HEK293 (cell line): ENCODE measurements around the gene PPT2.

Experiments
- BCL11A ChIP-seq: fragments of 450-650 bp; formaldehyde crosslinking; IDR thresholded peaks from 2 replicates; pipeline ENCODE4 v1.5.1; 2016; ENCODE audit warnings: low read depth, missing biosample characterization, missing genetic modification characterization
- HOXA7 ChIP-seq: sonication (generic); formaldehyde crosslinking; IDR thresholded peaks from 2 replicates; pipeline ENCODE4 v1.8.1; 2022; ENCODE audit warnings: missing genetic modification reagents, borderline replicate concordance
- HOXC10 ChIP-seq: sonication (generic); formaldehyde crosslinking; IDR thresholded peaks from 2 replicates; pipeline ENCODE4 v1.8.1; 2023; ENCODE audit warnings: mild to moderate bottlenecking, missing genetic modification reagents
- KLF16 ChIP-seq: fragments of 450-650 bp; formaldehyde crosslinking; IDR thresholded peaks from 2 replicates; pipeline ENCODE4 v1.5.1; 2017; ENCODE audit warnings: missing biosample characterization, missing genetic modification characterization
- KLF7 ChIP-seq: fragments of 450-650 bp; formaldehyde crosslinking; IDR thresholded peaks from 2 replicates; pipeline ENCODE4 v1.5.1; 2016; ENCODE audit warnings: missing biosample characterization, missing genetic modification characterization, borderline replicate concordance
- KLF8 ChIP-seq: fragments of 450-650 bp; formaldehyde crosslinking; IDR thresholded peaks from 2 replicates; pipeline ENCODE4 v1.5.1; 2016; ENCODE audit warnings: missing biosample characterization, missing genetic modification characterization
- MEIS1 ChIP-seq: sonication (generic); formaldehyde crosslinking; IDR thresholded peaks from 2 replicates; pipeline ENCODE4 v1.8.1; 2022; ENCODE audit warnings: missing genetic modification reagents, mild to moderate bottlenecking, borderline replicate concordance
- PRDM10 ChIP-seq: fragments of 450-650 bp; formaldehyde crosslinking; IDR thresholded peaks from 2 replicates; pipeline ENCODE4 v1.5.1; 2016; ENCODE audit warnings: missing biosample characterization, missing genetic modification characterization
- RBAK ChIP-seq: fragments of 450-650 bp; formaldehyde crosslinking; IDR thresholded peaks from 2 replicates; pipeline ENCODE4 v1.5.1; 2016; ENCODE audit warnings: missing biosample characterization, missing genetic modification characterization
- ZBTB17 ChIP-seq: fragments of 450-650 bp; formaldehyde crosslinking; IDR thresholded peaks from 2 replicates; pipeline ENCODE4 v1.5.1; 2016; ENCODE audit warnings: missing biosample characterization, missing genetic modification characterization
- ZBTB21 ChIP-seq: fragments of 450-650 bp; formaldehyde crosslinking; IDR thresholded peaks from 2 replicates; pipeline ENCODE4 v1.5.1; 2017; ENCODE audit warnings: missing biosample characterization, missing genetic modification characterization
- ZEB2 ChIP-seq: fragments of 450-650 bp; formaldehyde crosslinking; IDR thresholded peaks from 2 replicates; pipeline ENCODE4 v1.5.1; 2016; ENCODE audit warnings: missing biosample characterization, missing genetic modification characterization
- ZFP41 ChIP-seq: fragments of 450-650 bp; formaldehyde crosslinking; IDR thresholded peaks from 2 replicates; pipeline ENCODE4 v1.5.1; 2016; ENCODE audit warnings: missing biosample characterization, missing genetic modification characterization, borderline replicate concordance
- ZNF10 ChIP-seq: fragments of 450-650 bp; formaldehyde crosslinking; IDR thresholded peaks from 2 replicates; pipeline ENCODE4 v1.5.1; 2017; ENCODE audit warnings: missing biosample characterization, missing genetic modification characterization
- ZNF121 ChIP-seq: fragments of 450-650 bp; formaldehyde crosslinking; IDR thresholded peaks from 2 replicates; pipeline ENCODE4 v1.5.1; 2016; ENCODE audit warnings: missing biosample characterization, missing genetic modification characterization
- ZNF132 ChIP-seq: fragments of 450-650 bp; formaldehyde crosslinking; IDR thresholded peaks from 2 replicates; pipeline ENCODE4 v1.5.1; 2017; ENCODE audit warnings: missing biosample characterization, missing genetic modification characterization, borderline replicate concordance
- ZNF138 ChIP-seq: fragments of 450-650 bp; formaldehyde crosslinking; IDR thresholded peaks from 2 replicates; pipeline ENCODE4 v1.5.1; 2016; ENCODE audit warnings: missing biosample characterization, missing genetic modification characterization, borderline replicate concordance
- ZNF148 ChIP-seq: fragments of 450-650 bp; formaldehyde crosslinking; IDR thresholded peaks from 2 replicates; pipeline ENCODE4 v1.5.0; 2017; ENCODE audit warnings: missing biosample characterization, missing genetic modification characterization, borderline replicate concordance
- ZNF155 ChIP-seq: fragments of 450-650 bp; formaldehyde crosslinking; IDR thresholded peaks from 2 replicates; pipeline ENCODE4 v1.5.1; 2016; ENCODE audit warnings: missing biosample characterization, missing genetic modification characterization
- ZNF266 ChIP-seq: fragments of 450-650 bp; formaldehyde crosslinking; IDR thresholded peaks from 2 replicates; pipeline ENCODE4 v1.5.1; 2016; ENCODE audit warnings: missing biosample characterization, missing genetic modification characterization, low read depth
- ZNF292 ChIP-seq: fragments of 450-650 bp; formaldehyde crosslinking; IDR thresholded peaks from 2 replicates; pipeline ENCODE4 v1.5.1; 2016; ENCODE audit warnings: low read depth, missing biosample characterization, missing genetic modification characterization, borderline replicate concordance
- ZNF335 ChIP-seq: fragments of 450-650 bp; formaldehyde crosslinking; conservative IDR thresholded peaks from 2 replicates; pipeline ENCODE4 v1.5.1; 2016; ENCODE audit warnings: missing biosample characterization, missing genetic modification characterization
- ZNF366 ChIP-seq: fragments of 450-650 bp; formaldehyde crosslinking; conservative IDR thresholded peaks from 2 replicates; pipeline ENCODE4 v1.5.1; 2016; ENCODE audit warnings: missing biosample characterization, missing genetic modification characterization
- ZNF48 ChIP-seq: fragments of 450-650 bp; formaldehyde crosslinking; IDR thresholded peaks from 2 replicates; pipeline ENCODE4 v1.5.1; 2016; ENCODE audit warnings: missing biosample characterization, missing genetic modification characterization
- ZNF529 ChIP-seq: fragments of 450-650 bp; formaldehyde crosslinking; IDR thresholded peaks from 2 replicates; pipeline ENCODE4 v1.5.1; 2017; ENCODE audit warnings: missing genetic modification characterization, missing biosample characterization; ENCODE audit not compliant: insufficient replicate concordance
- ZNF530 ChIP-seq: fragments of 450-650 bp; formaldehyde crosslinking; IDR thresholded peaks from 2 replicates; pipeline ENCODE4 v1.5.1; 2016; ENCODE audit warnings: low read depth, missing biosample characterization, missing genetic modification characterization
- ZNF544 ChIP-seq: fragments of 450-650 bp; formaldehyde crosslinking; IDR thresholded peaks from 2 replicates; pipeline ENCODE4 v1.5.0; 2017; ENCODE audit warnings: missing biosample characterization, missing genetic modification characterization
- ZNF555 ChIP-seq: fragments of 450-650 bp; formaldehyde crosslinking; conservative IDR thresholded peaks from 2 replicates; pipeline ENCODE4 v1.5.1; 2017; ENCODE audit warnings: missing biosample characterization, mild to moderate bottlenecking, missing genetic modification characterization, inconsistent platforms
- ZNF560 ChIP-seq: fragments of 450-650 bp; formaldehyde crosslinking; IDR thresholded peaks from 2 replicates; pipeline ENCODE4 v1.5.1; 2017; ENCODE audit warnings: missing biosample characterization, missing genetic modification characterization, borderline replicate concordance
- ZNF677 ChIP-seq: fragments of 450-650 bp; IDR thresholded peaks from 2 replicates; pipeline ENCODE4 v1.5.0; 2018; ENCODE audit warnings: missing biosample characterization, mild to moderate bottlenecking, missing genetic modification characterization, moderate library complexity
- ZNF785 ChIP-seq: fragments of 450-650 bp; formaldehyde crosslinking; IDR thresholded peaks from 2 replicates; pipeline ENCODE4 v1.5.1; 2016; ENCODE audit warnings: missing biosample characterization, missing genetic modification characterization
- ZNF791 ChIP-seq: fragments of 450-650 bp; formaldehyde crosslinking; IDR thresholded peaks from 2 replicates; pipeline ENCODE4 v1.5.1; 2016; ENCODE audit warnings: missing biosample characterization, missing genetic modification characterization
- ZNF843 ChIP-seq: fragments of 450-650 bp; formaldehyde crosslinking; IDR thresholded peaks from 2 replicates; pipeline ENCODE4 v1.5.1; 2016; ENCODE audit warnings: missing biosample characterization, missing genetic modification characterization
- ZSCAN23 ChIP-seq: fragments of 450-650 bp; formaldehyde crosslinking; IDR thresholded peaks from 2 replicates; pipeline ENCODE4 v1.5.1; 2016; ENCODE audit warnings: missing biosample characterization, missing genetic modification characterization
- ZSCAN30 ChIP-seq: fragments of 450-650 bp; IDR thresholded peaks from 2 replicates; pipeline ENCODE4 v1.5.1; 2018; ENCODE audit warnings: missing biosample characterization, mild to moderate bottlenecking, missing genetic modification characterization, moderate library complexity

PPT2 gene

GRCh38 chr6:32153564-32154513 lies at the start of gene PPT2 (continued):
- TF ChIP-seq PRDM10 (tag by site-specific recombination) (peak; percentile 100), ZNF155 (tag by site-specific recombination) (no peak), ZNF366 (peak; percentile 61), MEIS1 (CRISPR knock-in tag) (no peak), ZSCAN30 (tag by site-specific recombination) (peak; percentile 78), ZBTB21 (tag by site-specific recombination) (peak; percentile 80), ZNF292 (tag by site-specific recombination) (no peak), ZNF148 (no peak), ZSCAN23 (tag by site-specific recombination) (no peak), ZNF530 (tag by site-specific recombination) (no peak), HOXA7 (CRISPR knock-in tag) (no peak), ZNF10 (tag by site-specific recombination) (no peak), ZNF677 (tag by site-specific recombination) (no peak), ZNF48 (no peak), ZNF335 (tag by site-specific recombination) (peak; percentile 83), HOXC10 (no peak), RBAK (tag by site-specific recombination) (no peak), KLF7 (tag by site-specific recombination) (no peak; the same call in 1 of the 2 replicates), ZBTB17 (tag by site-specific recombination) (peak; percentile 92), ZNF544 (no peak), ZNF791 (tag by site-specific recombination) (no peak), ZEB2 (tag by site-specific recombination) (peak; percentile 62; the same call in 1 of the 2 replicates), ZNF843 (peak; percentile 24; the same call in 1 of the 2 replicates), ZNF555 (tag by site-specific recombination) (no peak), ZNF785 (tag by site-specific recombination) (no peak), BCL11A (tag by site-specific recombination) (no peak), ZNF121 (tag by site-specific recombination) (peak; percentile 79), ZNF560 (tag by site-specific recombination) (no peak), KLF16 (tag by site-specific recombination) (peak; percentile 71; the same call in 1 of the 2 replicates), ZNF529 (tag by site-specific recombination) (no peak), KLF8 (peak; percentile 74), ZNF132 (tag by site-specific recombination) (no peak), ZFP41 (tag by site-specific recombination) (no peak), ZNF266 (tag by site-specific recombination) (no peak), ZNF138 (tag by site-specific recombination) (no peak)
